HepG2 (cell line): ENCODE results near the gene GPR162. TPM values are rescaled to one million over a fixed set of nuclear protein-coding genes. Genes with fewer than 3 reads are reported as not detected.

Experiments
- DPF2 ChIP-seq: sonication (generic); formaldehyde crosslinking; IDR thresholded peaks from 2 replicates; pipeline ENCODE4 v1.4.0; 2020; ENCODE audit warnings: mild to moderate bottlenecking, low read depth, missing genetic modification reagents, borderline replicate concordance
- HDAC6 ChIP-seq: fragments of 200-600 bp; sonication (generic); IDR thresholded peaks from 2 replicates; pipeline ENCODE4 v1.7.0; 2017; ENCODE audit warnings: mild to moderate bottlenecking, antibody characterized with exemption, low read length, low read depth
- MLX ChIP-seq: IDR thresholded peaks from 2 replicates; pipeline ENCODE4 v1.6.1; 2016
- NFE2L1 ChIP-seq: sonication (generic); formaldehyde crosslinking; IDR thresholded peaks from 2 replicates; pipeline ENCODE4 v1.4.0; 2020; ENCODE audit warnings: missing genetic modification reagents, mild to moderate bottlenecking, borderline replicate concordance
- NFIC ChIP-seq: IDR thresholded peaks from 2 replicates; pipeline ENCODE4 v1.6.1; 2012; ENCODE audit warnings: mild to moderate bottlenecking, low read length, inconsistent platforms
- NR2C2 ChIP-seq: sonication (generic); formaldehyde crosslinking; IDR thresholded peaks from 2 replicates; pipeline ENCODE4 v1.4.0; 2020; ENCODE audit warnings: missing genetic modification reagents, mild to moderate bottlenecking, moderate library complexity, borderline replicate concordance
- SOX6 ChIP-seq, 2 experiments: fragments of 450-650 bp in 1 of 2; sonication (generic) in 1 of 2; formaldehyde crosslinking in 1 of 2; IDR thresholded peaks; 2 replicates each; pipeline versions ENCODE4 v1.4.0 to v1.6.1; 2017 to 2020; ENCODE audit warnings: antibody characterized with exemption in 1 of 2, mild to moderate bottlenecking in 1 of 2, missing genetic modification reagents in 1 of 2
- SP2 ChIP-seq: sonication (generic); formaldehyde crosslinking; IDR thresholded peaks from 2 replicates; pipeline ENCODE4 v1.5.1; 2020; ENCODE audit warnings: mild to moderate bottlenecking, missing genetic modification reagents
- TCF12 ChIP-seq, 2 experiments: fragments of 450-650 bp in 1 of 2; sonication (generic) in 1 of 2; formaldehyde crosslinking in 1 of 2; IDR thresholded peaks; 2 replicates each; pipeline versions ENCODE4 v1.6.1 to v1.8.0; 2017 to 2022; ENCODE audit warnings: antibody characterized with exemption in 1 of 2, mild to moderate bottlenecking in 1 of 2, missing genetic modification reagents in 1 of 2, moderate library complexity in 1 of 2
- TEF ChIP-seq: sonication (generic); formaldehyde crosslinking; IDR thresholded peaks from 2 replicates; pipeline ENCODE4 v1.5.0; 2020; ENCODE audit warnings: missing genetic modification reagents
- TERF1 ChIP-seq: sonication (generic); formaldehyde crosslinking; IDR thresholded peaks from 2 replicates; pipeline ENCODE4 v1.8.0; 2022; ENCODE audit warnings: mild to moderate bottlenecking, missing genetic modification reagents, moderate library complexity
- ZBTB37 ChIP-seq: sonication (generic); formaldehyde crosslinking; IDR thresholded peaks from 2 replicates; pipeline ENCODE4 v1.4.0; 2020; ENCODE audit warnings: mild to moderate bottlenecking, missing genetic modification reagents
- ZNF879 ChIP-seq: sonication (generic); formaldehyde crosslinking; IDR thresholded peaks from 2 replicates; pipeline ENCODE4 v1.8.1; 2023; ENCODE audit warnings: missing genetic modification reagents
- polyA plus RNA-seq, 8 experiments: library from polyadenylated mRNA; depleted of rRNA in 3 of 8; stranded (reverse) in 7 of 8; unstranded in 1 of 8; fragments of >200 nt; fragmentation: Illumina TruSeq in 4 of 8; extraction: Trizol in 4 of 8; gene quantifications; 2 replicates each; pipeline versions ENCODE4 v1.2.1 to v1.2.3, GENCODE V29; 2011 to 2016; ENCODE audit warnings: low read depth in 4 of 8, missing spikeins in 1 of 8, mixed read lengths in 1 of 8; ENCODE audit not compliant: insufficient read depth in 1 of 8
- total RNA-seq, 5 experiments: library from RNA; depleted of rRNA; stranded (reverse); fragments of >200 nt; fragmentation: Illumina TruSeq; extraction: Trizol; gene quantifications; 2 replicates each; pipeline ENCODE4 v1.2.3, GENCODE V29; 2016; ENCODE audit warnings: low read depth in 1 of 5
- TF ChIP-seq, protein P1 (sequence below): sonication (generic); formaldehyde crosslinking; IDR thresholded peaks from 2 replicates; pipeline ENCODE4 v1.4.0; 2020; ENCODE audit warnings: missing genetic modification reagents, borderline replicate concordance
- TF ChIP-seq, protein P2 (sequence below): sonication (generic); formaldehyde crosslinking; IDR thresholded peaks from 2 replicates; pipeline ENCODE4 v1.9.0; 2022; ENCODE audit warnings: low read depth, missing genetic modification reagents
- TF ChIP-seq, protein P3 (sequence below): sonication (generic); formaldehyde crosslinking; IDR thresholded peaks from 2 replicates; pipeline ENCODE4 v1.8.0; 2022; ENCODE audit warnings: mild to moderate bottlenecking, missing genetic modification reagents, moderate library complexity

GPR162 gene
- total and polyA plus RNA-seq, 2 of the 13 experiments (the other 11 are each of a cell fraction or from before 2014, with no cell fraction given), result 0.08 TPM; not detected in 1

- TF ChIP-seq, protein P1, sequence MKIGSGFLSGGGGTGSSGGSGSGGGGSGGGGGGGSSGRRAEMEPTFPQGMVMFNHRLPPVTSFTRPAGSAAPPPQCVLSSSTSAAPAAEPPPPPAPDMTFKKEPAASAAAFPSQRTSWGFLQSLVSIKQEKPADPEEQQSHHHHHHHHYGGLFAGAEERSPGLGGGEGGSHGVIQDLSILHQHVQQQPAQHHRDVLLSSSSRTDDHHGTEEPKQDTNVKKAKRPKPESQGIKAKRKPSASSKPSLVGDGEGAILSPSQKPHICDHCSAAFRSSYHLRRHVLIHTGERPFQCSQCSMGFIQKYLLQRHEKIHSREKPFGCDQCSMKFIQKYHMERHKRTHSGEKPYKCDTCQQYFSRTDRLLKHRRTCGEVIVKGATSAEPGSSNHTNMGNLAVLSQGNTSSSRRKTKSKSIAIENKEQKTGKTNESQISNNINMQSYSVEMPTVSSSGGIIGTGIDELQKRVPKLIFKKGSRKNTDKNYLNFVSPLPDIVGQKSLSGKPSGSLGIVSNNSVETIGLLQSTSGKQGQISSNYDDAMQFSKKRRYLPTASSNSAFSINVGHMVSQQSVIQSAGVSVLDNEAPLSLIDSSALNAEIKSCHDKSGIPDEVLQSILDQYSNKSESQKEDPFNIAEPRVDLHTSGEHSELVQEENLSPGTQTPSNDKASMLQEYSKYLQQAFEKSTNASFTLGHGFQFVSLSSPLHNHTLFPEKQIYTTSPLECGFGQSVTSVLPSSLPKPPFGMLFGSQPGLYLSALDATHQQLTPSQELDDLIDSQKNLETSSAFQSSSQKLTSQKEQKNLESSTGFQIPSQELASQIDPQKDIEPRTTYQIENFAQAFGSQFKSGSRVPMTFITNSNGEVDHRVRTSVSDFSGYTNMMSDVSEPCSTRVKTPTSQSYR (CRISPR knock-in tag), result no peak
- TF ChIP-seq ZNF879, result no peak
- no peak for TF ChIP-seq TERF1 (CRISPR knock-in tag)
- TF ChIP-seq, protein P2, sequence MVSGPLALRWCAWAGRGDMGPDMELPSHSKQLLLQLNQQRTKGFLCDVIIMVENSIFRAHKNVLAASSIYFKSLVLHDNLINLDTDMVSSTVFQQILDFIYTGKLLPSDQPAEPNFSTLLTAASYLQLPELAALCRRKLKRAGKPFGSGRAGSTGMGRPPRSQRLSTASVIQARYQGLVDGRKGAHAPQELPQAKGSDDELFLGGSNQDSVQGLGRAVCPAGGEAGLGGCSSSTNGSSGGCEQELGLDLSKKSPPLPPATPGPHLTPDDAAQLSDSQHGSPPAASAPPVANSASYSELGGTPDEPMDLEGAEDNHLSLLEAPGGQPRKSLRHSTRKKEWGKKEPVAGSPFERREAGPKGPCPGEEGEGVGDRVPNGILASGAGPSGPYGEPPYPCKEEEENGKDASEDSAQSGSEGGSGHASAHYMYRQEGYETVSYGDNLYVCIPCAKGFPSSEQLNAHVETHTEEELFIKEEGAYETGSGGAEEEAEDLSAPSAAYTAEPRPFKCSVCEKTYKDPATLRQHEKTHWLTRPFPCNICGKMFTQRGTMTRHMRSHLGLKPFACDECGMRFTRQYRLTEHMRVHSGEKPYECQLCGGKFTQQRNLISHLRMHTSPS (CRISPR knock-in tag), result no peak
- no peak for TF ChIP-seq TEF (CRISPR knock-in tag)
- TF ChIP-seq, protein P3, sequence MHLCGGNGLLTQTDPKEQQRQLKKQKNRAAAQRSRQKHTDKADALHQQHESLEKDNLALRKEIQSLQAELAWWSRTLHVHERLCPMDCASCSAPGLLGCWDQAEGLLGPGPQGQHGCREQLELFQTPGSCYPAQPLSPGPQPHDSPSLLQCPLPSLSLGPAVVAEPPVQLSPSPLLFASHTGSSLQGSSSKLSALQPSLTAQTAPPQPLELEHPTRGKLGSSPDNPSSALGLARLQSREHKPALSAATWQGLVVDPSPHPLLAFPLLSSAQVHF, result 0 out of 2 replicates have a peak, but pooled peaks have one; percentile 12
- no peak for TF ChIP-seq SOX6 (IDR thresholded peaks at IDR 0.05)
- no peak for TF ChIP-seq SOX6 (CRISPR knock-in tag; IDR thresholded peaks at IDR 0.05)
- TF ChIP-seq NR2C2 (CRISPR knock-in tag), result no peak
- no peak for TF ChIP-seq DPF2
- no peak for TF ChIP-seq MLX
- TF ChIP-seq NFIC, result no peak
- TF ChIP-seq NFE2L1 (CRISPR knock-in tag), result no peak
- TF ChIP-seq TCF12 (IDR thresholded peaks at IDR 0.05), result no peak
- 0 out of 2 replicates have a peak, but pooled peaks have one; percentile 11 for TF ChIP-seq TCF12 (CRISPR knock-in tag; IDR thresholded peaks at IDR 0.05)
- no peak for TF ChIP-seq ZBTB37
- TF ChIP-seq HDAC6, result no peak
- no peak for TF ChIP-seq SP2 (CRISPR knock-in tag)
Measured at GRCh38 chr12:6871052-6871957, 49.7 kb downstream of the GPR162 start (continued).
